ENCODE results near the gene FBXO8.
"Not testable (repeated sequence)": the region's sequence is repeated elsewhere in the genome, so short reads cannot be mapped to it uniquely, and the experiment has no call there.

Gene FBXO8

GRCh38 chr4:174283507-174284471 is at the start of gene FBXO8, which contains the start of gene CEP44:
FBXO8 (minus strand) TSS chr4:174283667; CDS start chr4:174263092, 20,575 bp downstream.
CEP44 (plus strand) TSS chr4:174283911; CDS start chr4:174299122, 15,211 bp downstream.
- peak; percentile 51 for DNase-seq

- no peak for DNase-seq
Measured at GRCh38 chr4:174332741-174333493, 49.5 kb upstream of the FBXO8 start.

- DNase-seq: no peak
Measured at GRCh38 chr4:174324725-174325124, 41.3 kb upstream of the FBXO8 start.

GRCh38 chr4:174324236-174324635 is 40.8 kb upstream of the FBXO8 start:
- DNase-seq: no peak

GRCh38 chr4:174320494-174321199 is 37.2 kb upstream of the FBXO8 start:
- DNase-seq: no peak

GRCh38 chr4:174318829-174319764 is 35.6 kb upstream of the FBXO8 start:
- DNase-seq: no peak

- no peak for DNase-seq
Measured at GRCh38 chr4:174317531-174317930, 34.1 kb upstream of the FBXO8 start.

- DNase-seq: no peak
Measured at GRCh38 chr4:174316954-174317353, 33.5 kb upstream of the FBXO8 start.

- DNase-seq: no peak
Measured at GRCh38 chr4:174316546-174316945, 33.1 kb upstream of the FBXO8 start.

- DNase-seq: no peak
Measured at GRCh38 chr4:174314770-174315169, 31.3 kb upstream of the FBXO8 start.

GRCh38 chr4:174314274-174314673 is 30.8 kb upstream of the FBXO8 start:
- DNase-seq: no peak

- DNase-seq: no peak
Measured at GRCh38 chr4:174312993-174313392, 29.5 kb upstream of the FBXO8 start.

GRCh38 chr4:174307694-174308093 is 24.2 kb upstream of the FBXO8 start:
- DNase-seq: no peak

GRCh38 chr4:174305961-174306360 is 22.5 kb upstream of the FBXO8 start:
- DNase-seq: no peak

- DNase-seq: no peak
Measured at GRCh38 chr4:174304664-174305063, 21.2 kb upstream of the FBXO8 start.

- DNase-seq: no peak
Measured at GRCh38 chr4:174303687-174304086, 20.2 kb upstream of the FBXO8 start.

GRCh38 chr4:174295142-174295541 is 11.7 kb upstream of the FBXO8 start:
- DNase-seq: not testable (repeated sequence)

- DNase-seq: not testable (repeated sequence)
Measured at GRCh38 chr4:174294641-174295040, 11.2 kb upstream of the FBXO8 start.

GRCh38 chr4:174292473-174292872 is 9.0 kb upstream of the FBXO8 start:
- no peak for DNase-seq

- DNase-seq: no peak
Measured at GRCh38 chr4:174286870-174287269, 3.4 kb upstream of the FBXO8 start.

GRCh38 chr4:174284487-174284886 is 1.0 kb upstream of the FBXO8 start:
- DNase-seq: no peak
